GM21737 (cell line): ENCODE results near the gene PACS1.

Experiments
- ATAC-seq: cut with Tn5 transposase; IDR thresholded peaks from one replicate; pipeline ENCODE4 v1.9.1; 2021; ENCODE audit warnings: mild to moderate bottlenecking, moderate library complexity; ENCODE audit not compliant: unreplicated experiment

The PACS1 gene

GRCh38 chr11:66218846-66219620 lies 149.0 kb downstream of the PACS1 start:
- no peak for ATAC-seq

- no peak for ATAC-seq
Measured at GRCh38 chr11:66219846-66220565, 149.9 kb downstream of the PACS1 start.

DNA sequence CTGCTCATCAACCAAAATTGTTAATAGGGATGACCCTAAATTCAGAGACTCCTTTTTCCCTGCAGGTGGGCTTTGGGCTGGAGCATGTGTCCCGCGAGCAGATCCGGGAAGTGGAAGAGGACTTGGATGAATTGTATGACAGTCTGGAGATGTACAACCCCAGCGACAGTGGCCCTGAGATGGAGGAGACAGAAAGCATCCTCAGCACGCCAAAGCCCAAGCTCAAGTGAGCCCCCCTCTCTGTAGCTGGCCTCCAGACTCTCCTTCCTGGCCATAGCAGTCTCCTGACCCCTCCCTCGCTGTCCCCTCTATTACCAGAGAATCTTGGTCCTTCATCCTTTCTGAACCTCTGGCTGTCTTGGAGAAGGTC lies 150.5 kb downstream of the PACS1 start:
- ATAC-seq: no peak

- no peak for ATAC-seq
Measured at GRCh38 chr11:66221012-66221411, 150.9 kb downstream of the PACS1 start.

- peak; percentile 5 for ATAC-seq
Measured at GRCh38 chr11:66221726-66222236, 151.7 kb downstream of the PACS1 start.

DNA sequence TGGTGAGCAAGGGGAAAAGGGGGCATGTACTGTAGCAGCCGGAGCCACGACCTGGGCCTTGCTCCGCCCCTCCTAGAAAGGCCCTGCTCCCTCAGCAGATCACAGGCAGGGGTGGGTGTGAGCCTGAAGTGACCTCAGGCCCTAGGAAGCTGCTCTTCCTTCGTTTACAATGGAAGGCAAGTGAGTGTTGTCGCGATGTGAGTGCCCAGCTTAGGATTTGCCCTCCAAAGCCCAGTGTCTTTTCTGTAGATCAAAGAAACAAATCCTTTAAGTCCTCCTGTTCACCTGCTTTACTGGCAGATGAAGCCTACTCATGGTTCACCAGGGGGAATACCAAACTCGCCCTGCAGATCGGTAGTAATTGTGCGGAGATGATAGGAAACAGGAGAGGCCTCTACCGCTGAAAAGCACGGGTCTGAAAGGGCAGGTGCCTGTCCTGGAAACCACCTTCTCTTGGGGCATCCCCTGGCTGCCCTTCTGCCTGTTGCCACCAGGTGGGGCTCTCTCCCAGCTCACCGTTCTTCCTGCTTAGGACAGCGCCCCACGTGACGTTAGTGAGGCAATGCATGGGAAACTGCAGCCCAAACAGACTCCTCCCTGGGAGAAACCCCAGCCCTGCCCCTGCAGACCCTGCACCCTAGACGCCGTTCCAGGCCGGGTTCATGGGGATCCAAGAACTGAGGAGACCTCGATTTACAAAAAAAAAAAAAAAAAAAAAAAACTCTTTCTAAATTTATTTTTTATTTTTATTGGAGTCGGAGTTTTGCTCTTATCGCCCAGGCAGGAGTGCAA lies 152.5 kb downstream of the PACS1 start:
- peak; percentile 85 for ATAC-seq

GRCh38 chr11:66224226-66224855 lies 154.3 kb downstream of the PACS1 start:
- ATAC-seq: no peak

- ATAC-seq: no peak
Measured at GRCh38 chr11:66225066-66225465, 155.0 kb downstream of the PACS1 start.

DNA sequence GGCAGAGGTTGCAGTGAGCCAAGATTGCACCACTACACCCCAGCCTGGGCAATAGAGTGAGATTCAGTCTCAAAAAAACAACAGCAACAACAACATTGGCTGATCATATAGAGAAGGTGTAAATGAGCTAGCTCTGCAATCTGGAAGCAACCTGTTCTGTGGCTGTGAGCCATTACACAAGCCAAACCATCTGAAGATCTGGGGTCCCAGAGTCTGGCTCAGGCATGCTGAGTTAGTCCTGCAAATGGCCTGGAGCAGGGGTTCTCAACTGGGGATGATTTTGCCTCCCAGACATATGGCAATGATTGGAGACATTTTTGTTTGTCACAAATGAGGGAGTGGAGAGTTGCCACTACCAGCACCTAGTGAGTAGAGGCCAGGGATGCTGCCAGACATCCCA lies 156.0 kb downstream of the PACS1 start:
- ATAC-seq: no peak

GRCh38 chr11:66227700-66228099 lies 157.6 kb downstream of the PACS1 start:
- no peak for ATAC-seq

DNA sequence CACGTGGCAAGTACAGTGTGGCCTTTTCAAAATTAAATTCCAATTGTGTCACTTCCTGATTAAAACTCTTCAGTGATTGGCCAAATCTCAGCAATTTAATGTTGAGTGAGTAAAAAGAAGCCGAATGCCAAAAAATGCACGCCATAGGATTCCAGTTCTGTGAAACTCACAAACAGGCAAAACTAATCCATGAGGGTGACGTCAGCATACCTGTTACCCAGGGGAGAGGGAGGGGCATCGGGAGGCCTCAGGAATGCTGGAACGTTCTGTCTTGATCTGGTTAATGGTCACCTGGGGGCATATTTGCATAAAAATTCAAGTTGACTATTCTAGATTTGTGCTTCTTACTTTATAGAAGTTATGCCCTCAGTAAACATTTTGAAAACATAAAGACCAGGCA lies 158.4 kb downstream of the PACS1 start:
- ATAC-seq: no peak

- ATAC-seq: no peak
Measured at GRCh38 chr11:66230156-66230555, 160.1 kb downstream of the PACS1 start.

DNA sequence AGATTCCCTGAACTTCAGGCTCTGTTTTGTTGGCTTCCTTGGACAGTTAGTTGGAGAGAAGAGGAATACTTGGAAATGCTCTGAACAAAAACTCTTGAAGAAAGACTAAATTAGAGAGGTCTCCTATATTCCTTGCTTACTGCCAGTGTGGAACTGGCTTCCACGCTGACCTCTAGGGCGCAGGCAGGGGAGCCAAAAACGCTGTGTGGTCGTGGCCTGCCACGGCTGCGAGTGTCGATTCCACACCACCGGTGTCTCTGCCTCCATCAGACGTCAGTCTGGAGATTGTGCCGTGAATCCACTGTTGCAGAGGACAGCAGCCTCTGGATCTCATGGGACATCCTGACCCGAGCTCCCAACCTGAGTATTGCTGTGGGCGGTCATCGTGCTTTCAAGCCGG lies 160.9 kb downstream of the PACS1 start:
- ATAC-seq: no peak

DNA sequence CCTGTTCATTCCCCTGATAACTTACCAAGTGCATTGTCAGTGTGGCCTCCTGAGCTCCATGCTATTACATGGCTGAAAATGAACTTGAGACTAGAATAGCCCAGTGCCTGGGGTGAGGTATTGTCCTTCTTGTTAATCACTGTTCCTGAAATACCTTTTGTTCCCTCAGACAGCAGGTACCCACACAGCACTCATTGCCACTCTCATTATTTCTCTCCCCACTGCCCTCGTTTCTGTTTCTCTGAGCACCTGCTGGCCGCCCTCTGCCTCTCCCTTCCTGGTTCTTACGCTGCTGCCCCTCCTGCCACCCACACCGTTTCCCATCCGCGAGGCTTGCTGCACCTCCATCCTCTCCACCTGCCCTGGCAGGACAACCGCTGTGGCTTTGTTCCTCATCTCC lies 161.5 kb downstream of the PACS1 start:
- ATAC-seq: no peak

DNA sequence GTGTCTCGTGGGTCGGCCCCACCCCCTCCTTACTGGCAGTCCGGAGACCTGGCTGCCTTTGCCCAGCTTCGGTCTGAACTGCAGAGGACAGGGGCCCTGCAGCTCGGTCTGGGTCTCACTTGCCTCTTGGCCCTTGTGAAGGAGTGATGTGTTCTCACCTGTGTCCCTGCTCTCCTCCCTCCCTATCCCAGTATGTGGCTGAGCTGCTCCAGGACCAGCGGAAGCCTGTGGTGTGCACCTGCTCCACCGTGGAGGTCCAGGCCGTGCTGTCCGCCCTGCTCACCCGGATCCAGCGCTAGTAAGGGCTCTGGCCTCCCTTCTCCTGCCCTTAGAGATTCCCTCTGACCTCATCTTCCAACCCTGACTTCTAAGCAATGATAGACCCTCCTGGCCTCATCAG lies 162.7 kb downstream of the PACS1 start:
- no peak for ATAC-seq

DNA sequence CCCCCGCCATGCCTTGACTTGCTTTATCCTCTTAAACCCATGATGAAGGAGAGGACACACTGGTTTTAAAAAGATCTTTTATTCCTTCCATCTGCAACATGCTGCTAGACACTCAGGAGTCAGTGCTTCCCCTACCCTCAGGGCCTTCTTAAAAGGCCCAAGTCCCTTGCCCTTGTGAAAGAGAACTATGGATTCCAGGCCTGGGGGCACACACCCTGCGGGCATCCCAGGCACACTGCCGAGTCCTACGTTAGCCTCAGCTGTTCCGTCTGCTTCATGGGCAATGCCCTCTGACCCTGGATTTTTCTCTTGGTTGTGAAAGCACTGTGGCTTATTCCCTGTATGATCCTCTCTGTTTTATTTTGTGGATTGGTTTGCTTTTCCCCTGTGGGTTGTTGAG lies 163.2 kb downstream of the PACS1 start:
- ATAC-seq: no peak

DNA sequence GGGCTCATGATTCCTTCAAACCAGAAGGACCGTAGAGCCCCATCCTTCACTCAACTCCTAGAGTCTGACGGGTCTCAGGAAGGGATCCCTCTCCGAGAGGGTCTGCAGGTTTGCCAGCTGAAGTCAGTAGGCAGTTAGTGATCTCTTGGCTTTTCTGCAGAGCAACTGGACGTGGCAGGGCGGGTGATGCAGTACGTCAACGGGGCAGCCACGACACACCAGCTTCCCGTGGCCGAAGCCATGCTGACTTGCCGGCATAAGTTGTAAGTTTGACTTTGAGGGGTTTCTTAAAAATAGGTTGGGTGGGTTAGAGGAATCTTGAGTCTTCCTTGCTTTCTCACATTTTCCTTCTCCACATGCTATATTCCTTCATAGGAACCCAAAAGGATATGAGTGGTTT lies 165.1 kb downstream of the PACS1 start:
- ATAC-seq: no peak

DNA sequence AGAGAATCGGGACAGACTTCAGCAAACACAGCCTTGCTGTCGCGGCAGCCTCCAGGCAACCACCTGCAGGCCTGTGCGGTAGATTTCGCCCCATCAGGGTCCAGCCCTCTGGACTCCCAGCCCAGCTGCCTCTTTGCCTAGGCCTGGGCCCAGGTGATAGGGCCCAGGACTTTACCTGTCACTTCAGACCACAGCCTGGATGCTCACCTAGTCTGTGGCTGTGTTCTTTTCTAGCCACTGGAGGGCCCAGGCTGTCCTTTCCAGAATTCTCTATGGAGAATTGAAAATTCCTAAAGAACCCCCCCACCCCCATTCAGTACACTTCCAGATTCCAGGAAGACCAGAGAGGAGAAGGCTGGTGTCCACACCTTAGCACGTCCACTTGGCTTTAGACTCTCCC lies 167.8 kb downstream of the PACS1 start:
- no peak for ATAC-seq

GRCh38 chr11:66238786-66239413 lies 168.8 kb downstream of the PACS1 start:
- ATAC-seq: no peak

GRCh38 chr11:66239511-66239910 lies 169.4 kb downstream of the PACS1 start:
- ATAC-seq: no peak
